Endothelial cell of hepatic sinusoid (primary cell): ENCODE data around the gene MLF2.

Experiments used
- in situ Hi-C: cut with HindIII; loops from 2 replicates; pipeline ENCODE4 v1.10.0; 2017; ENCODE audit warnings: low sequenced_read_pairs

Gene MLF2

GRCh38 chr12:6698352-6699046, 54.4 kb downstream of the MLF2 start:
- in situ Hi-C loops: no loop called here
